HG02623 (cell line): ENCODE measurements around the gene C19orf12.

Experiments
- ATAC-seq: cut with Tn5 transposase; IDR thresholded peaks from one replicate; pipeline ENCODE4 v1.9.1; 2021; ENCODE audit warnings: moderate library complexity; ENCODE audit not compliant: unreplicated experiment

Gene C19orf12

GRCh38 chr19:29714953-29715700 lies at the start of gene C19orf12:
Gene C19orf12 (minus strand): TSS chr19:29715261. CDS start chr19:29708413, 6,848 bp downstream.
- peak; percentile 72 for ATAC-seq

GRCh38 chr19:29764361-29764760 lies 49.3 kb upstream of the C19orf12 start:
- ATAC-seq: no peak

- no peak for ATAC-seq
Observed at GRCh38 chr19:29763196-29763595, 48.1 kb upstream of the C19orf12 start.

- no peak for ATAC-seq
Observed at GRCh38 chr19:29761575-29762232, 46.6 kb upstream of the C19orf12 start.

- no peak for ATAC-seq
Observed at GRCh38 chr19:29760752-29761502, 45.9 kb upstream of the C19orf12 start.

GRCh38 chr19:29759359-29759758 lies 44.3 kb upstream of the C19orf12 start:
- no peak for ATAC-seq

- ATAC-seq: no peak
Observed at GRCh38 chr19:29758863-29759262, 43.8 kb upstream of the C19orf12 start.

- ATAC-seq: no peak
Observed at GRCh38 chr19:29757551-29757950, 42.5 kb upstream of the C19orf12 start.

GRCh38 chr19:29753934-29754305 lies 38.9 kb upstream of the C19orf12 start:
- no peak for ATAC-seq

- ATAC-seq: no peak
Observed at GRCh38 chr19:29753190-29753933, 38.3 kb upstream of the C19orf12 start.

GRCh38 chr19:29752450-29753025 lies 37.5 kb upstream of the C19orf12 start:
- no peak for ATAC-seq

- no peak for ATAC-seq
Observed at GRCh38 chr19:29751932-29752331, 36.9 kb upstream of the C19orf12 start.

- no peak for ATAC-seq
Observed at GRCh38 chr19:29750001-29750400, 34.9 kb upstream of the C19orf12 start.

GRCh38 chr19:29748996-29749849 lies 34.2 kb upstream of the C19orf12 start:
- ATAC-seq: no peak

GRCh38 chr19:29745253-29745652 lies 30.2 kb upstream of the C19orf12 start:
- ATAC-seq: no peak

- ATAC-seq: no peak
Observed at GRCh38 chr19:29743681-29744080, 28.6 kb upstream of the C19orf12 start.

GRCh38 chr19:29741776-29742175 lies 26.7 kb upstream of the C19orf12 start:
- ATAC-seq: no peak

GRCh38 chr19:29741226-29741625 lies 26.2 kb upstream of the C19orf12 start:
- ATAC-seq: no peak

GRCh38 chr19:29737461-29738000 lies 22.5 kb upstream of the C19orf12 start:
- ATAC-seq: no peak

- ATAC-seq: no peak
Observed at GRCh38 chr19:29735829-29736228, 20.8 kb upstream of the C19orf12 start.
